Prostate gland (tissue), 2 donors: ENCODE results near the gene DPP3. TPM values are rescaled to one million over a fixed set of nuclear protein-coding genes. Genes with fewer than 3 reads are reported as not detected.

Experiments
- DNase-seq: peaks from one replicate; pipeline ENCODE4 v3.0.0-alpha.2; 2019; ENCODE audit warnings: low spot score
- H3K27ac ChIP-seq, 2 donors: fragments of 200-600 bp; sonication (generic); 2 replicates each; pipeline ENCODE4 v1.5.1; 2017 to 2019
- H3K27me3 ChIP-seq: fragments of 200-600 bp; sonication (generic); replicated peaks from 2 replicates; pipeline ENCODE4 v1.5.1; 2019; ENCODE audit not compliant: insufficient read depth
- H3K36me3 ChIP-seq, 2 donors: fragments of 200-600 bp; sonication (generic); 1 replicate in 1 of 2; 2 replicates in 1 of 2; pipeline versions ENCODE4 v1.5.1 to v1.8.1; 2017 to 2019
- H3K4me1 ChIP-seq: fragments of 200-600 bp; sonication (generic); replicated peaks from 2 replicates; pipeline ENCODE4 v1.5.1; 2019
- H3K4me3 ChIP-seq, 2 donors: fragments of 200-600 bp; sonication (generic); 2 replicates each; pipeline ENCODE4 v1.5.1; 2017 to 2019
- H3K9me3 ChIP-seq: fragments of 200-600 bp; sonication (generic); 2 replicates; pipeline ENCODE4 v1.5.1; 2017
- CTCF ChIP-seq, 4 experiments: fragments of 200-600 bp in 2 of 4; fragments of 450-650 bp in 2 of 4; sonication (generic) in 2 of 4; IDR thresholded peaks; 1 replicate in 3 of 4; 2 replicates in 1 of 4; pipeline ENCODE4 v1.5.1; 2016 to 2019; ENCODE audit warnings: antibody characterized with exemption in 4 of 4, mild to moderate bottlenecking in 2 of 4, moderate library complexity in 2 of 4
- POLR2A ChIP-seq: fragments of 450-650 bp; IDR thresholded peaks from one replicate; pipeline ENCODE4 v1.6.1; 2016; ENCODE audit warnings: antibody characterized with exemption, mild to moderate bottlenecking
- POLR2AphosphoS5 ChIP-seq: sonication (generic); formaldehyde crosslinking; IDR thresholded peaks from one replicate; pipeline ENCODE4 v1.6.1; 2017; ENCODE audit warnings: antibody characterized with exemption
- WGBS: methylation state at CpG from one replicate; pipeline ENCODE4 v1.1.5; 2018; 5-methylcytosine and 5-hydroxymethylcytosine counted together
- intact Hi-C: fragments of 100-400 bp; cut with DNase I; formaldehyde crosslinking; loops from one replicate; pipeline ENCODE4 v1.14.2; 2022
- total RNA-seq, 2 donors: library from RNA; depleted of rRNA; stranded (reverse); fragments of >200 nt; gene quantifications; one replicate each; pipeline ENCODE4 v1.1.0, GENCODE V29; 2016

Gene DPP3
- total RNA-seq, 2 donors from 2014 or later: 37.0 to 53.6 TPM

- H3K9me3 ChIP-seq: no peaks in the 10 kb centered on the region
- H3K4me1 ChIP-seq: peaks cover 3% of the 10 kb centered on the region
- no peaks in the 10 kb centered on the region for H3K27me3 ChIP-seq
- 4% methylated on average over 5 of the region's 5 CpGs for WGBS
- intact Hi-C loops: no loop called here
- no peak for DNase-seq
- peak overlapping the region in 1 of 2 donors; percentile 73 for H3K27ac ChIP-seq
- TF ChIP-seq CTCF (IDR thresholded peaks at IDR 0.05) (no peak), POLR2AphosphoS5 (no peak), POLR2A (no peak)
- H3K36me3 ChIP-seq: peaks cover 0 to 3% of the 10 kb centered on the region in 2 donors
- peak overlapping the region; percentile 47 to 56 for H3K4me3 ChIP-seq
Observed at GRCh38 chr11:66510990-66511339, 30.7 kb downstream of the DPP3 start.

- DNase-seq: no peak
- TF ChIP-seq POLR2A: no peak
- no peak for TF ChIP-seq POLR2AphosphoS5
- TF ChIP-seq CTCF (IDR thresholded peaks at IDR 0.05): no peak
- H3K9me3 ChIP-seq: no peaks in the 10 kb centered on the region
- 88% methylated on average over 11 of the region's 11 CpGs for WGBS
- H3K4me3 ChIP-seq: no peak overlapping the region
- intact Hi-C loops: no loop called here
- peaks cover 0 to 18% of the 10 kb centered on the region in 2 donors for H3K36me3 ChIP-seq
- H3K27ac ChIP-seq: no peak overlapping the region
- no peaks in the 10 kb centered on the region for H3K4me1 ChIP-seq
- H3K27me3 ChIP-seq: no peaks in the 10 kb centered on the region
Observed at GRCh38 chr11:66523611-66524010, 43.4 kb downstream of the DPP3 start.

GRCh38 chr11:66524304-66525040, 44.2 kb downstream of the DPP3 start:
- intact Hi-C loops: no loop called here
- no peak overlapping the region for H3K4me3 ChIP-seq
- DNase-seq: no peak
- H3K36me3 ChIP-seq: peaks cover 0 to 18% of the 10 kb centered on the region in 2 donors
- H3K4me1 ChIP-seq: no peaks in the 10 kb centered on the region
- H3K27me3 ChIP-seq: no peaks in the 10 kb centered on the region
- H3K9me3 ChIP-seq: no peaks in the 10 kb centered on the region
- no peak for TF ChIP-seq POLR2A
- no peak for TF ChIP-seq CTCF (IDR thresholded peaks at IDR 0.05)
- no peak for TF ChIP-seq POLR2AphosphoS5
- 74% methylated on average over 10 of the region's 10 CpGs for WGBS
- H3K27ac ChIP-seq: no peak overlapping the region

- Histone ChIP-seq H3K4me3 (no peak overlapping the region), H3K9me3 (no peaks in the 10 kb centered on the region), H3K27me3 (no peaks in the 10 kb centered on the region), H3K27ac (no peak overlapping the region), H3K4me1 (no peaks in the 10 kb centered on the region), H3K36me3 (no peaks in the 10 kb centered on the region)
- intact Hi-C loops: no loop called here
- no peak for TF ChIP-seq POLR2A
- no peak for TF ChIP-seq POLR2AphosphoS5
- TF ChIP-seq CTCF (IDR thresholded peaks at IDR 0.05): no peak
- 76% methylated on average over 10 of the region's 10 CpGs for whole genome bisulfite sequencing
- no peak for DNase-seq
Observed at GRCh38 chr11:66529069-66529468, 48.8 kb downstream of the DPP3 start.

GRCh38 chr11:66529655-66530054, 49.4 kb downstream of the DPP3 start:
- intact Hi-C loops: no loop called here
- no peak overlapping the region for H3K27ac ChIP-seq
- 85% methylated on average over 13 of the region's 13 CpGs for WGBS

More at GRCh38 chr11:66529655-66530054, 49.4 kb downstream of the DPP3 start:
- Histone ChIP-seq H3K27me3 (no peaks in the 10 kb centered on the region), H3K9me3 (no peaks in the 10 kb centered on the region), H3K4me1 (no peaks in the 10 kb centered on the region), H3K4me3 (no peak overlapping the region), H3K36me3 (no peaks in the 10 kb centered on the region)
- TF ChIP-seq POLR2A (no peak), CTCF (IDR thresholded peaks at IDR 0.05) (no peak), POLR2AphosphoS5 (no peak)
- DNase-seq: no peak
